ENCODE results near the gene UNC5C.

UNC5C gene

GRCh38 chr4:95411371-95412088 lies 137.2 kb downstream of the UNC5C start:
- in situ Hi-C loops (cut with HindIII; ENCODE audit: low sequenced_read_pairs), result no loop called here

GRCh38 chr4:95410387-95410977 lies 138.3 kb downstream of the UNC5C start:
- H3K4me3 ChIP-seq (ENCODE audit: low read depth, low read length), result no peak overlapping the region
- DNase-seq (ENCODE audit: low read depth), result no peak
- in situ Hi-C loops (cut with HindIII; ENCODE audit: low sequenced_read_pairs), result no loop called here
- TF ChIP-seq, protein P1, sequence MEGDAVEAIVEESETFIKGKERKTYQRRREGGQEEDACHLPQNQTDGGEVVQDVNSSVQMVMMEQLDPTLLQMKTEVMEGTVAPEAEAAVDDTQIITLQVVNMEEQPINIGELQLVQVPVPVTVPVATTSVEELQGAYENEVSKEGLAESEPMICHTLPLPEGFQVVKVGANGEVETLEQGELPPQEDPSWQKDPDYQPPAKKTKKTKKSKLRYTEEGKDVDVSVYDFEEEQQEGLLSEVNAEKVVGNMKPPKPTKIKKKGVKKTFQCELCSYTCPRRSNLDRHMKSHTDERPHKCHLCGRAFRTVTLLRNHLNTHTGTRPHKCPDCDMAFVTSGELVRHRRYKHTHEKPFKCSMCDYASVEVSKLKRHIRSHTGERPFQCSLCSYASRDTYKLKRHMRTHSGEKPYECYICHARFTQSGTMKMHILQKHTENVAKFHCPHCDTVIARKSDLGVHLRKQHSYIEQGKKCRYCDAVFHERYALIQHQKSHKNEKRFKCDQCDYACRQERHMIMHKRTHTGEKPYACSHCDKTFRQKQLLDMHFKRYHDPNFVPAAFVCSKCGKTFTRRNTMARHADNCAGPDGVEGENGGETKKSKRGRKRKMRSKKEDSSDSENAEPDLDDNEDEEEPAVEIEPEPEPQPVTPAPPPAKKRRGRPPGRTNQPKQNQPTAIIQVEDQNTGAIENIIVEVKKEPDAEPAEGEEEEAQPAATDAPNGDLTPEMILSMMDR (IDR thresholded peaks at IDR 0.05; ENCODE audit: low read depth, low read length, missing control alignments), result no peak

More at GRCh38 chr4:95411371-95412088, 137.2 kb downstream of the UNC5C start:
- no peak for DNase-seq (ENCODE audit: low read depth)
- TF ChIP-seq, protein P1 (IDR thresholded peaks at IDR 0.05; ENCODE audit: low read depth, low read length, missing control alignments), result no peak
- no peak overlapping the region for H3K4me3 ChIP-seq (ENCODE audit: low read depth, low read length)

DNA sequence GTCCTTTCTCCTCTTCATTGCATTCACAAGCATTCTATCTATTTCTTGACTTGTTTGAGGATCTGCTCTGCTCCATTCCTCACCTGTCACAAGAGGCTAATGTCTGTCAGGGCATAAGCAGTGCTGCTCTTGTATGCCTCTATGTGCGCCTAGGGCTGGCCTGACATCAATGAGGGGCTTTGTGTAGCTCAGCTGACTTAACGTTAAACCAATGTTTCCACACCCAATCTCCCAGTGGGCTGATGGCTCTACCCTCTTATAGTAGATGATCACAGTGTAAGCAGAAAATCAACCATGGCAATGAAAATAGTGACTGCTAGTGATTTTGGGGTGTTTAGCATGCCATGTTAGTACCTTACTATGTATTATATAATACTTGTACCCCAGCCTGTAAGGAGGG lies 139.0 kb downstream of the UNC5C start:
- no peak overlapping the region for H3K4me3 ChIP-seq (ENCODE audit: low read depth, low read length)
- in situ Hi-C loops (cut with HindIII; ENCODE audit: low sequenced_read_pairs), result no loop called here

DNA sequence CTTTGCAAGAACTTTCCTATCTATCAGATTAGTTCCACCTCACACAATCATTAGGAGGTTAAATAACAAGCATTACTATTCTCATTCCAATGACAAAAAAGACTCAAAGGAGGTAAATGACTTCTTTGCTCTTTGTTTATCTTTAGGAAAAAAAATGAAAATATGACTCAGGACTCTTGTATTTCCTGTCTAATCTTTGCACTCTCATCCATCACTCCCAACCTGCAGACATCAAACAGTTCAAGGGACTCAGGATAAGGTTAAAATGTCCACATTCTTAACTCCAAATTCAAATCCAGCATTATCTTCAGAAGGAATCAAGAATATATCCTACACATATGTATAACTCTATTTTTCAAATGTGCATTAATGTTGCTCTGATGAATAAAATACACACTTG lies 139.6 kb downstream of the UNC5C start:
- TF ChIP-seq, protein P1 (IDR thresholded peaks at IDR 0.05; ENCODE audit: low read depth, low read length, missing control alignments), result no peak
- no peak overlapping the region for H3K4me3 ChIP-seq (ENCODE audit: low read depth, low read length)
- in situ Hi-C loops (cut with HindIII; ENCODE audit: low sequenced_read_pairs), result no loop called here
- no peak for DNase-seq (ENCODE audit: low read depth)

More for the DNA sequence above, 139.0 kb downstream of the UNC5C start:
- TF ChIP-seq, protein P1 (IDR thresholded peaks at IDR 0.05; ENCODE audit: low read depth, low read length, missing control alignments), result no peak
- DNase-seq (ENCODE audit: low read depth), result no peak

DNA sequence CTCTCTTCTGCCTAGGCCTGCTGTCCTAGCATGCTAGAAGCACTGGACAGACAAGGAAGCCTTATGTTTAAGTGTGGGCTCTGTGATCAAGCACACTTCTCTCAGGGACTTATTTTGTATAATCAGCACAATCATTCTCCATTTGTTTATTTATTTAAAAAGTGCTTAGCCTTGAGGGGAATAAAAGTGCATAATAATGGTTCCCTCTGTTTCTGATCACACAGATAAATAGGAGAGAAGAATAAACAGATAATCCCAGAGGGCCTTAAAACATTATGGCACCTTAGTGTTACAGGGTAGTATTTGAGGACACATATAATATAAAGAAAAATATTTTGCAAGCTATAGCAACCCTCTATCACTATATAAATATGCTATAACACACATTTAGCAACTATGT lies 146.5 kb downstream of the UNC5C start:
- TF ChIP-seq, protein P1 (IDR thresholded peaks at IDR 0.05; ENCODE audit: low read depth, low read length, missing control alignments), result no peak
- no peak for DNase-seq (ENCODE audit: low read depth)
- in situ Hi-C loops (cut with HindIII; ENCODE audit: low sequenced_read_pairs), result no loop called here
- no peak overlapping the region for H3K4me3 ChIP-seq (ENCODE audit: low read depth, low read length)

- TF ChIP-seq, protein P1 (IDR thresholded peaks at IDR 0.05; ENCODE audit: low read depth, low read length, missing control alignments), result no peak
- H3K4me3 ChIP-seq (ENCODE audit: low read depth, low read length), result no peak overlapping the region
- in situ Hi-C loops (cut with HindIII; ENCODE audit: low sequenced_read_pairs), result no loop called here
- DNase-seq (ENCODE audit: low read depth), result no peak
Observed at GRCh38 chr4:95398217-95398616, 150.6 kb downstream of the UNC5C start.
